BJ (cell line): ENCODE data around the gene TTC31. TPM values are rescaled to one million over a fixed set of nuclear protein-coding genes. Genes with fewer than 3 reads are reported as not detected.

Source experiments
- CTCF ChIA-PET: fragments of 350-600 bp; formaldehyde crosslinking; extraction: SDS; loops from one replicate; lab custom pipeline; 2021; ENCODE audit warnings: antibody characterized with exemption, inconsistent platforms; lab: Yijun Ruan, JAX
- POLR2A ChIA-PET: fragments of 300-600 bp; sonication (Branson Sonifier 250); formaldehyde crosslinking; extraction: SDS; loops from one replicate; lab custom pipeline; 2021; ENCODE audit warnings: antibody characterized with exemption; lab: Charles Lee
- DNase-seq: peaks from one replicate; pipeline ENCODE4 v3.0.0-alpha.2; 2011; ENCODE audit warnings: low read depth
- H3K27me3 ChIP-seq: 2 replicates; pipeline ENCODE4 v1.6.0; 2011; ENCODE audit warnings: low read length; ENCODE audit not compliant: control insufficient read depth, insufficient read depth
- H3K36me3 ChIP-seq: 2 replicates; pipeline ENCODE4 v1.5.1; 2011; ENCODE audit warnings: low read length; ENCODE audit not compliant: control insufficient read depth, insufficient read depth
- H3K4me3 ChIP-seq: 2 replicates; pipeline ENCODE4 v1.5.1; 2011; ENCODE audit warnings: low read depth, mild to moderate bottlenecking, control low read depth, low read length
- polyA plus RNA-seq: library from polyadenylated mRNA; depleted of rRNA; stranded (reverse); fragments of >200 nt; gene quantifications from 2 replicates; pipeline ENCODE4 v1.2.3, GENCODE V29; 2011
- TF ChIP-seq, protein P1 (sequence below): IDR thresholded peaks from 2 replicates; pipeline ENCODE4 v1.5.1; 2011; ENCODE audit warnings: low read depth, mild to moderate bottlenecking, control low read depth, inconsistent platforms, low read length, moderate library complexity; ENCODE audit not compliant: insufficient read depth

Gene TTC31
- polyA plus RNA-seq, 1 experiment: 26.0 TPM

DNA sequence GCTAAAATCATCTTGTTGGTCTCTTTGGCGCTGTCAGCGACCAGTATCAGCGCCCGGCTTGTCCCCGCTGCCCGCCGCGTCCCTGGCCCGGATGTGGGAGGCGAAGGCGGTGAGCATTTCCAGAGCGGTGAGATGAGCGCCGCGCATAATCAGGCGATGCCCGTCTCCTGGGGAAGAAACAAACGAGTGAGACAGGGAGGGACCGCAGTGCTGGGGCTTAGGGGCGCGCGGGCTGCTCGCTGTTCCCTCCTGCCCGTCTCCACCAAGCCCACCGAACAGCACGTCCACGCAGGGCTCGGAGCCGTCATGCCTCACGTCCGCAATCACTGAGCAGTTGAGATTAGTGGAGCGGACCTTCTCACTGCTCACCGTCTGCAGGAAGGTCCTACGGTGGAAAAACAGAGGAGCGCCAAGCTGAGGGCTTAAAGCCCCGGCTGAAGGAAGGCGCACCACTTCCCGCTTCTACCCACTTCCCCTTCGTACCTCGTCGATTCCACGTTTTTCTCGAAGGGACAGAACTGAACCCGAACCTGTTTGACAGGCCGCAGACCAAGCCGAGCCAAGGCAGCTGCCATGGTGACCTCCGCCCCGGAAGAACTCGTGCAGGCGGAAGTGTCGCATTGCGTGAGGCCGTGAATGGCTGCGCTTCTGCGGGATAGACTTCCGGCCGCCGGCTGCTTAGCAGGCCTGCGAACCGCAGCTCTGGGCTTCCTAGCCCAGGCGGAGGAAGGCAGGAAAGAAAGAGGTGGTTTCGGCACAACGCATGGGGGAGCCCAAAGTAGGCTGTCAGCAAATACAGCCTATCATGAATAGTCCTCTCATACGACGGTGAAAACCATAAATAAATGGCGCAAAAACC, 10.6 kb upstream of the TTC31 start, which contains the start of gene MRPL53:
MRPL53 (minus strand) TSS at position 595 of the 859 bp plus-strand sequence; CDS start at position 575, 20 bp downstream.
- Histone ChIP-seq H3K36me3 (peaks cover 13% of the 10 kb centered on the region), H3K4me3 (peak within 1 kb of the TSS; percentile 76), H3K27me3 (no peaks in the 10 kb centered on the region)
- ChIA-PET POLR2A (interaction anchor here (0.9 kb wide), 1 partner anchor 17 kb away, joined by 3 read pairs; the partner anchor contains the start of gene INO80B), CTCF (interaction anchor here (1.1 to 2.7 kb wide), 3 partner anchors 10 to 115 kb away, joined by 4 to 10 read pairs (median 5); partner anchors contain the start of genes CCDC142 and TTC31)
- TF ChIP-seq, protein P1, sequence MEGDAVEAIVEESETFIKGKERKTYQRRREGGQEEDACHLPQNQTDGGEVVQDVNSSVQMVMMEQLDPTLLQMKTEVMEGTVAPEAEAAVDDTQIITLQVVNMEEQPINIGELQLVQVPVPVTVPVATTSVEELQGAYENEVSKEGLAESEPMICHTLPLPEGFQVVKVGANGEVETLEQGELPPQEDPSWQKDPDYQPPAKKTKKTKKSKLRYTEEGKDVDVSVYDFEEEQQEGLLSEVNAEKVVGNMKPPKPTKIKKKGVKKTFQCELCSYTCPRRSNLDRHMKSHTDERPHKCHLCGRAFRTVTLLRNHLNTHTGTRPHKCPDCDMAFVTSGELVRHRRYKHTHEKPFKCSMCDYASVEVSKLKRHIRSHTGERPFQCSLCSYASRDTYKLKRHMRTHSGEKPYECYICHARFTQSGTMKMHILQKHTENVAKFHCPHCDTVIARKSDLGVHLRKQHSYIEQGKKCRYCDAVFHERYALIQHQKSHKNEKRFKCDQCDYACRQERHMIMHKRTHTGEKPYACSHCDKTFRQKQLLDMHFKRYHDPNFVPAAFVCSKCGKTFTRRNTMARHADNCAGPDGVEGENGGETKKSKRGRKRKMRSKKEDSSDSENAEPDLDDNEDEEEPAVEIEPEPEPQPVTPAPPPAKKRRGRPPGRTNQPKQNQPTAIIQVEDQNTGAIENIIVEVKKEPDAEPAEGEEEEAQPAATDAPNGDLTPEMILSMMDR: no peak
- peak; percentile 49 for DNase-seq

DNA sequence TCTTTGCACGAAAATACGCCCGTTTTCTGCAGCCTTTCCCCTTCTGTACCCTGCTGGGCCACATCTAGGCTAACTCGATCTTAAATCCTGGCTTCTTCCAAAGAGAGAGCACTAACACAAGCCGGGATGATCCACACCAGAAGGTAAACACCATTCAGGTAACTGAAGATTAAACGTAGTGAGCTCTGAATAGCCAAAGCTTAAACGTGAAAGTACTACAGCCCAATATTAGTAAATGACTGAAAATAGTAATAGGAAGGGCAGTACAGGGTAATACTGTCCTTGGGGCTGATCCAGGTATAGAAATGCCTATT, 10.0 kb upstream of the TTC31 start:
- Histone ChIP-seq H3K36me3 (peaks cover 17% of the 10 kb centered on the region), H3K4me3 (peak overlapping the region; percentile 76), H3K27me3 (no peaks in the 10 kb centered on the region)
- ChIA-PET POLR2A (interaction anchor here (0.9 kb wide), 1 partner anchor 18 kb away, joined by 3 read pairs; the partner anchor contains the start of gene INO80B), CTCF (interaction anchor here (0.8 to 2.7 kb wide), 4 partner anchors 9 to 116 kb away, joined by 3 to 10 read pairs (median 4); partner anchors contain the start of genes CCDC142 and TTC31)
- TF ChIP-seq, protein P1: no peak
- DNase-seq: no peak

DNA sequence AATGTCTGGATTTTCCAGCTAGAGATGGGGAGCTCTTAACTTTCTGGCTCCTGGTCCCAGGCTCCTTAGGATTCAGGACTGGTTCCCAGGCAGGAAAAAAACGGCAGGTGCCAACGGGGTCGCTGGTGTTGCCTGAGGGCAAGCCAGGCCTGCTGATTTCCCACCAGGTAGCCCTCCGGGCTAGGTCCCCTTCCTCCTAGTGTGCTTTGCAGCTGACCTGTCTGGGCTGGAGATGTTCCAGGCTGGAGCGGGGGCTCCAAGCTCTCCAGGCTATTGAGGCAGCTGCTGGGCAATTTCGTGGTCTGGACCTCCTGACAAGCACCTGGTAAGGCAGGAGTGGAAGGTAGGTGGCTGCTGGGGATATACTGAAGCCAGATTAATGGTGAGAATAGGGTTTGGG, 8.4 kb upstream of the TTC31 start:
- DNase-seq: no peak
- Histone ChIP-seq H3K36me3 (peaks cover 17% of the 10 kb centered on the region), H3K4me3 (no peak overlapping the region), H3K27me3 (no peaks in the 10 kb centered on the region)
- ChIA-PET POLR2A (no interaction called here), CTCF (interaction anchor here (1.1 to 2.7 kb wide), 3 partner anchors 8 to 111 kb away, joined by 3 to 10 read pairs (median 3); partner anchors contain the start of genes CCDC142 and TTC31)
- TF ChIP-seq, protein P1: no peak

DNA sequence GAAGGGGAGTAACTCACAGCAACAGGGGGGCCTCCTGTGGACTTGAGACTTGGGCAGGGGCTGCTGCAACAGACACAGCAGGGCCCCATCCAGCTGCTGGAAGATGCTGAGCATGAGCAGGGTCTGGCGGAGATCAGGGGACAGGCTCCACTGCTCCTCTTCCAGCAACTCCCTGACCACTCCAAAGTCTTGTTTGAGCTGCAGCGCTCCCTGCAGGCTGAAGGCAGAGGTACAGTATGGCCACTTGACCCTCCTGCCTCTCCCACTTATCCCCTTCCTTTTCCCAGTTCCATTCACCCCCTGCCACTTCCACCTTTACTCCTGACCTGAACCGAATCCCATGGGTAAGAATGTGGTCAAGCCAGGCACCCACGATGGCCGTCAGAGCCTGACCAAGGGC, 8.0 kb upstream of the TTC31 start:
- Histone ChIP-seq H3K4me3 (no peak overlapping the region), H3K27me3 (no peaks in the 10 kb centered on the region), H3K36me3 (peaks cover 17% of the 10 kb centered on the region)
- DNase-seq: no peak
- ChIA-PET POLR2A (no interaction called here), CTCF (interaction anchor here (1.1 to 2.7 kb wide), 3 partner anchors 7 to 111 kb away, joined by 3 to 10 read pairs (median 3); partner anchors contain the start of genes CCDC142 and TTC31)
- TF ChIP-seq, protein P1: peak; percentile 17; the same call in 1 of the 2 replicates

DNA sequence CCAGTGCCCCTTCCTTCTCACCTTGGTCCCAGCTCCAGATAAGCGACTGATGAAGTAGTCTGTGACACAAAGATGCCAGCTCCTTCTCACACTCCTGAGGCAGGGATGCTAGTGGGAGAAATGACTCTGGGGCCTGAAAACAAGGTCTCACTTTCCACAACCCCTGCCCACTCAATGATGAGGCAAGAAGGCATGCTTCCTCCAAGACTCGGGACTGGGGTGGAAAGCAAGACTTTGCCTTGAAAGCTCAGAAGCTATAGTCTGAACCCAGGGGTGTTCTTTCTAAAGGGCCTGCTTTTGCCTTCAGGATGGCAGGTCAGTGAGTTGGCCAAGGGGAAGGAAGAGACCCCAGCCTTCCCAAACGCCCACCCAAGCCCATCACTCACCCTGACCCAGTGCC, 1.4 kb upstream of the TTC31 start:
- TF ChIP-seq, protein P1: no peak
- POLR2A ChIA-PET: no interaction called here
- H3K4me3 ChIP-seq: peak overlapping the region; percentile 91
- no peaks in the 10 kb centered on the region for H3K27me3 ChIP-seq
- CTCF ChIA-PET: interaction anchor here (1.4 to 8.1 kb wide), 7 partner anchors 8 to 146 kb away, joined by 3 to 149 read pairs (median 10); partner anchors contain the start of gene MRPL53
- peaks cover 8% of the 10 kb centered on the region for H3K36me3 ChIP-seq
- DNase-seq: no peak
